DLD1 (cell line): ENCODE data around the gene SIRPB2.

Experiments used
- in situ Hi-C: cut with HindIII; loops from 2 replicates; pipeline ENCODE4 v1.10.0; 2017; ENCODE audit warnings: low sequenced_read_pairs

Gene SIRPB2

DNA sequence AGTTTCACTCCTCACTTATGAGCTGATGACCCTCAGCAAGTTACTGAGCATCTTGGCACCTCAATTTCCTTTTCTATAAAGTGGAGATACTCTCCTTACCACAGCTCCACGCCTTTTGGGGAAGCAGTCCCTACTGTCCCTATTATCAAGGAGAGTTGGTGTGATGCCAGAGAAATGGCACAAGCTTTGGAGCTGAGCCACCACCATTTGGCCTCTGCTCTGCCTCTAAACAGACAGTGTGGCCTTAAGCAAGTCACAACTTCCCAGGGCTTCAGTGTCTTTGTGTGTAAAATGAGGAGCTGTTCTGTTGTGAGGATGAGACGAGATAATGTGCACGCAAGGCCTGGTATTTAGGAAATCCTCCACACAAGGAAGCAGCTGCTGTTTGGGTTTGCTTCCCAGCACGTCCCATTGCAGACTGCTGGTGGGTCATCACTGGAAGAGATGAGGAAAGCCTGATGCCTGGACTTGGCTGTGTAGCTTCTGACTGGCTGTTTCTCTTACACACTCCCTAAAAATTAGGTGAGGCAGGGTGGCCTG, 43.1 kb downstream of the SIRPB2 start:
- in situ Hi-C loops, result no loop called here

DNA sequence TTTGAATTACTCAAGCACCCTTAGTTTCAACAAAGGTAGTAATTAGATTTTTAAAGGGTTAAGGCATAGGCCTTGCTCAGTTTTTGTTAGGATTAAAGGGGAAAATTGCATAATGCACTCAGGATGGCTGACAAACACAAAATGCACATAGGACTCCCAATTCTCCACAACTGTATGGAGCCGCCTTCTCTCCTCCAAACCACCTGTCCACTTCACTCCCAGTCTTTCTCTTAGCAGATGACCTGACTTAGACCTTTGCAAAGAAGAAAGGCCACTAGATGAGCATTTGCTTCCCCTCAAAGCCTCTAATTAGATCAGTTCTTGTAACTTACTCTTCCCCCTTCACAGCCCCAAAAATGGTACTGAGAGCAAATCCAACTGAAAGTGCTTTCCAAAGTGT, 44.7 kb downstream of the SIRPB2 start:
- in situ Hi-C loops, result no loop called here

DNA sequence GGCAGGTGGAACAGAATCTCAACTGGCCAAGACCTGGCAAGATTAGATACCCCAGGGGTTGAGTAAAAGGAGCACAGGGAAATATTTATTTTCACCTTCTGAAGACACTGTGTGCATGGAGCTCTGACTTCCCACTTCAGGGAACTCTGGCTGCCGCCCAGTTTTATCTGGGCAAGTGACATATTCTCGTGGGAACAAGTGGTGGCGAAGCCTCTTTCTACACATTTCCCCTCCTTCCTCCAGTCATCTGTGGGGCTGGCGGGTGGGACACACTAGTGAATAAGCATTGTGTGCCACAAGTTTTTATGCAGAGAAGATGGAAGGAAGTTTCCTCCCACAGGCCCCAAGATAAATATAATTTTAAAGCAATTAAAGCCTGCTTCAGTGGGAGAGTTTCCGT, 48.1 kb downstream of the SIRPB2 start:
- in situ Hi-C loops, result no loop called here

DNA sequence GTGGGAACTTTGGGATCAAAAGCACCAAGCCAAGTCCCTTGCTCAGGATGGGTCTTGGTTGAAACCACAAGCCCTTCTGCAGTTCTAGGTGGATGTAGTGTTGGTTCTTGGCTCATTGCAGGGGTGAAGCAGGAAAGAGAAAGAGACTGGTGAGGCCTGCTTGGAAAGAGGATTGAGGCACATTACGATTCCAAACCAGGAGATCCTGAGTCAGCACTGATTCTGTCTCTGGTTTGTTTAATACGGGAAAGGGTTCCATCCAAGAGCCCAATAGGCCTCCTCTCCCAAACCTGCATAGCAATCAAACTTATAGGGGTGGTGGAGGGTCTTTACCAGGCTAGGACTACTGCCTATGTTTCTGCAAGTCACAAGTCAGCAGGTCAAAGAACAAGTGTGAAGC, 48.9 kb downstream of the SIRPB2 start:
- in situ Hi-C loops, result no loop called here

DNA sequence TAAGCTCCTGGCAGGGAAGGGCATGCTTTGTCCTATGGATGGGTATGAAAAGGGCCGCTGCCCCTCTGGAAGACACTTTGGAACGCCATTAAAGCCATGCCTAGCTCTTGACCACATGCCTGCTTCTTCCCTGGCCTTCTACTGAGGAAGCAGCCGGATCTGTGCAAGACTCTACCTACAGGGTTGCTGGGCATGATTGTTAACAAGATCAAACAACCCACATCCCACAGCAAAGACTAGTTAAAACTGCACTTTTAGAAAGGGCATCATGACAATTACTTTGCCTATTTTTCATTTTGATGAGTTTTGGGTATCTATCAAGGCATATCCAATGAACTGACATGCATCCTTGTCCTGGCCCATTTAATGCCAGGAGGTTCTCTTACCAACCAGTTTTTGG, 50.1 kb downstream of the SIRPB2 start:
- in situ Hi-C loops, result no loop called here

DNA sequence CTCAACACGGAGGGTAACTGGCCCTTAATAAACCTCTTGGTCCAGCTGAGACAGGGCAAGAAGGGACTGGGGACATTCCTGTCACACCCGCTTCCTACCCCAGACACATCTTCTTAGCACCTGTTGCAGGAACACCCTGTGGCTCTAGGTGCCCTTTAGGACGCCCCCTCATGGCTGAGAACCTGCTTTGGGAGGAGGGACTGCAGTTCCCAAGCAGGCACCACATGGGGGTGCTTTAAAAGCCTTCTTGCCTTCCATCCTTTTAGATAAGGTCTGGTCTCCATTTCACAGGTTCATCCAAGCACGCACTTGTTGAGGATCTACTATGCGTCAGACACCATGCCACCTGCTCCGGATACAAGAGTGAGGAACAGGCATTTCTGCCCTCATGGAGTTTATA, 51.2 kb downstream of the SIRPB2 start:
- in situ Hi-C loops, result no loop called here

DNA sequence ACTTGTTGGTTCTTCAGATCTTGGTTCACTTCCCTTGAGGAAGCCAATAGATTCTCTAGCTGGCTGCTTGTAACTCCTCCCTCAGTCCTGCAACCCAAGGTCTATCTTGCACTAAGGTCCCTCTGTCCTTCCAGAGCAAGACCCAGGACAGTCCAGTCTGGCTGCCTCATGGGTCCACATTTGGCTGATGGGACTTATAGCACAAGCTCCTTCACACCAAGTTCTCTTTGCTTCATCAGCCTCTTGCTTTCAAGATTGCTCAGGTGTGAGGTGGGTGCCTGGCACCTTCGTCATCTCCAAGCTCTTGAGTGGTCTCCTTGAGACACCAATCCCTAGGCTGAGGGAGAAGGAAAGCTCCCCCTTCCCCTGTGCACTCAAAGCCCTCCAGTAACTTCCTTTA, 52.9 kb downstream of the SIRPB2 start:
- in situ Hi-C loops, result no loop called here

DNA sequence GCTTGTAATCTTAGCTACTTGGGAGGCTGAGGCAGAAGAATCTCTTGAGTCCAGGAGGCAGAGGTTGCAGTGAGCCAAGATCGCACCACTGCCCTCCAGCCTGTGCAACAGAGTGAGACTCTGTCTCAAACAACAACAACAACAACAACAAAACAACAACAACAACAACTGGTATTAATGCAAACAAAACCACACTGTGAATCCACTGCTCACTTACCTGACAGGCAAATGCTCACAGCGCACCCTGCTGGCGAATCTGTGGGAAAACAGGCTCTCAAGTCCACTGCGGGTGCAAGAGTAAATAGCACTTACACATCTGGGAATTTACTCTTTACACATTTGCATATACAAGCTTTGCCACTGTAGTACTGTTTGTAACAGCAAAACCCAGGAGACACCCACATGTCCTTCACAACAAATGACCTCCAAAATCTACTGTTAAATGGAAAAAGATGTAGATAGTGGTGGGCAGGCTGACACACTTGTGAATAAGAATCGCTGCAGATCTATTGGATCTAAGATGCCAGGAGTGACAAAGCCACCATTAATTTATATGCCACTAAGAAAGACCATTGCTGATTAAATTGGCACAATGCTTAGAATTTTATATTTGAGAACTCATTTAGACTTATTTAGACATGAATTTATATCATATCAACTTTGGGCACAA, 53.9 kb downstream of the SIRPB2 start:
- in situ Hi-C loops, result no loop called here

DNA sequence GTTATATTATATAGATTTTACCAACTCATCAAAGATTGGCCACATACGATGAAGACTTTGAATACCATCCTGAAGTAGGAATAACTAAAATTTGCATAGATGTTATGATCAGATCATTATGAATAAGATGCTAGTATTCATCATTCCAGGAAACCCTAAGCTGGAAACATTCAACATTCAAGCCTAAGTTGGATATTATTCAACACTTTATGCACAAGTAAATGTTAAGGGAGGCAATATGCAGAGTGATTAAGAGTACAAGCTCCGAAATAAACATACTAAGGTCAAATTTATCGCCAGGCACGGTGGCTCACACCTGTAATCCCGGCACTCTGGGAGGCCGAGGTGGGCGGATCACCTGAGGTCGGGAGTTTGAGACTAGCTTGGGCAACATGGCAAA, 55.0 kb downstream of the SIRPB2 start:
- in situ Hi-C loops, result no loop called here

DNA sequence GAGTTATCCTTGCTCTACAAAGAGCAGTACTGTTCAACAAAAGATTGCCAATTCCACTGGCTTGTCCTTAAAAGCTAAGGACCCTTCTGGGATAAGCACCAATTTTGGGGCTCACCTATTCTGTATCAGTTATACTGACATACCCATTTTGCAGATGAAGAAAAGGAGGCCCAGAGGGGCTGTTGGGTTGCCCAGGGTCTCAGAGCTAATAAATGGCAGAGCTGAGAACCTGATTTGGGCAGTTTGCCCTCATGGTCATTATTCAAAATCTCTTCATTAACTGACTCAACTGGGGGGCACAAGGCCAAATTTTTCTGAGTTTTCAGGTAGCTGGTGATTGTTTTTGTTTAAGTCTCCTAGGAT, 55.9 kb downstream of the SIRPB2 start:
- in situ Hi-C loops, result no loop called here

DNA sequence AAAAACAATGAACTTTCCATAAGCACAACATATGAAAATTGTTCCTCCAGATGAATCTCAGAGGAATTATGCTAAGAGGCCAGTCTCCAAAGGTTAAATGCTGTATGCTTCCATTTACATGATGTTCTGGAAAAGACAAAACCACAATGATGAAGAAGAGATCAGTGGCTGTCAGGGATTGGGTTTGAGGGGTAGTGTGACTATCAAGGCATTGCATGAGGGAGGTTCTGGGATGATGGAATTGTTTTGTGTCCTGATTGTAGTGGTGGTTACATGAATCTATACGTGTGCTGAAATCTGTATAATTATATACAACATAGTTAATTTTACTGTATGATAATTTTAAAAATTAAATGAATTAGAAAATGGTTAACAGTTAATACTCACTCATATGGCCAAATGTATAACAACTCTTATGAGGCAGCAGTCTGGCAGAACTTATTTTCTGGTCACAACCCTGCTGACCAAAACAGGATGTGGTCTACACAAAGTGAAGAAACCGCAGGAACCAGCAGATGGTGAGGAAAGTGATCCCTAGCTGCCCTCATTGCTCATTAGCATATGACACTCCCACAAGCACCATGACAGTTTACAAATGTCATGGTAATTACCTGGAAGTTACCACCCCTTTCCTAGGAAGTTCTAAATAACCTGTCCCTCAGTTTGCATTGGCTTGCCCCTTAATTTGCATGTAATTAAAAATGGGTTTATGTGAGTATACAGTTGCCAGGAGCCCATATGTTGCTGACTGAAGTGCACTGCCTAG, 56.5 kb downstream of the SIRPB2 start:
- in situ Hi-C loops, result no loop called here

DNA sequence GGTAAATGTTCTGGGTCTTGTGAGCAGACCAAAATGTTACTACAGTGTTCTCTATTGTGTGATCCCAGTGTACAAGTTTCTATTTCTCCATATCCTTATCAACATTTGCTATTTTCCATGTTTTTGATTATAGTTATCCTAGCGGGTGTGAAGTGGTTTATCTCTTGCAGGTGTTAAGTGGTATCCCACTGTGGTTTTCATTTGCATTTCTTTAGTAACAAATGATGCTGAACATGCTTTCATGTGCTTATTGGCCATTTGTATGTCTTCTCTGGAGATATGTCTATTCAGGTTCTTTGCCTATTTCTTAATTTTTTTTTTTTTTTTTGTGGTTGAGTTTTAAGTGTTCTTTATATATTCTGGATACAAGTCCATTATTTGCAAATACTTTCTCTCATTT, 60.1 kb downstream of the SIRPB2 start:
- in situ Hi-C loops, result no loop called here

DNA sequence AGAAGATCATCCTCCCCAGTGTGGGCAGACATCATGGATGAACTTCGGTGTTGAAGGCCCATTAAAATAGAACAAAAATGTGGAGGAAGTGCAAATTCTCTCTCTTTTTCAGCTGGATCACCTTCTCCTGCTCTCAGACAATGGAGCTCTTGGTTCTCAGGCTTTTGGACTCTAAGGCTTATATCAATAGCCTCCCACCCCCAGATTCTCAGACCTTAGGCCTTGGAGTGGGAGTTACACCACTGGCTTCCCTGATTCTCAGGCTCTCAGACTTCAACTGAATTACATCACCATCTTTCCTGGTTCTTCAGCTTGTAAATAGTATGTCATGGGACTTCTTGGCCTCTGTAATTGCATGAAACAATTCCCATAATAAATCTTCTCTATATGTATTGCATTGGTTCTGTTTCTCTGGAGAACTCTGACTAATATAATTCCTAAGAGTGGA, 61.2 kb downstream of the SIRPB2 start:
- in situ Hi-C loops, result no loop called here

DNA sequence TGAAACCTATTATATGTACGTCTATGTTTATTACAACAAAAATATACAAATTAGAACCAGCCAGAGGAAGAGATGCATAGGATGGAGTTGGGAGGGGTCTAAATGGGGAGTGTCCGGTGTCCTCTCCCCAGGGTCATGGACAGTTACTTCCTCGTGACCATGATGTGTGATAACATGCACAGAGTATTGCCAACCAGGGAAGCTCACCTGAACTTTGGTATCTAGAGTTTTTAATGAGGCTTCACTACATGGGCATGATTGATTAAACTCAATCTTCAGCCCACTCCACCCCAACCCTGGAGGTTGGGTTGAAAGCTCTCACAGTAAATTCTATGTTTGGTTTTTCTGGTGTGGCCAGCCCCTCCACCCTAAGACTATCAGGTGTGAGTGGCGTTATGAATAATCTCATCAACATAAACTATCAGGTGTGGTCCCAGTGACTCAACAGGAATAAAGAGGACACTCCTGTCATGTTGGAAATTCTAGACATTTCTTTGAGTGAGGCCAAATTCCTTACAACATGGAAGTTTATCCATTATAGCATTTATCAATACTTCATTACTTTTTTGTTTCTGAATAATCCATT, 62.0 kb downstream of the SIRPB2 start:
- in situ Hi-C loops, result no loop called here

DNA sequence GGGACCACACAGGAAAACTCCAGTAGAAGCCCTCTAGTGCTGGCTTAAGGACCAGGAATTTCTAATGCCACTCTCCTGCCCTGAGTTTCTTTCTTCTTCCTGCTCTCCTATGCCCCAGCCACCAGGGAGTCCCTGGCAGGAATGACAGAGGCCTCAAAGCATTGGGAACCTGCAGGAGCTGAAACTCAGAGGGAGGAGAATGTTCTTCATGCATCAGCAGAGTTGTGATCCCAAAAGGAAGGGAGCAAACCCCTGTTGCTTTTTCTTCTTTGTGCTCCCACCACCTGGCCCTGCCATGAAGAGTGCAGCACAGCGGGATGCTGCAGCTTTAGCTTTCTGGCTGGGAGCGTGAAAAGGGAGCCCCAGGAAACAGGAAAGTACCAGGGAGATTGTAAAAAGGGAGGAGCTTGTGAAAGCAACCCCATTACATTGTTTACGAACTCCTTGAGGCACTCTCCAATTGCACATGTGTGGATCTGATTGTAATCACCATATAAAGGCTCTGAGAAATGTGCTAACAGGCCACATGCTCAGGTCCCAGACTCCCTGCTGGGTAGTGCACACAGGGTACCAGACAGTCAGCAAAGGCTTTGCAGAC, 63.7 kb downstream of the SIRPB2 start:
- in situ Hi-C loops, result no loop called here

DNA sequence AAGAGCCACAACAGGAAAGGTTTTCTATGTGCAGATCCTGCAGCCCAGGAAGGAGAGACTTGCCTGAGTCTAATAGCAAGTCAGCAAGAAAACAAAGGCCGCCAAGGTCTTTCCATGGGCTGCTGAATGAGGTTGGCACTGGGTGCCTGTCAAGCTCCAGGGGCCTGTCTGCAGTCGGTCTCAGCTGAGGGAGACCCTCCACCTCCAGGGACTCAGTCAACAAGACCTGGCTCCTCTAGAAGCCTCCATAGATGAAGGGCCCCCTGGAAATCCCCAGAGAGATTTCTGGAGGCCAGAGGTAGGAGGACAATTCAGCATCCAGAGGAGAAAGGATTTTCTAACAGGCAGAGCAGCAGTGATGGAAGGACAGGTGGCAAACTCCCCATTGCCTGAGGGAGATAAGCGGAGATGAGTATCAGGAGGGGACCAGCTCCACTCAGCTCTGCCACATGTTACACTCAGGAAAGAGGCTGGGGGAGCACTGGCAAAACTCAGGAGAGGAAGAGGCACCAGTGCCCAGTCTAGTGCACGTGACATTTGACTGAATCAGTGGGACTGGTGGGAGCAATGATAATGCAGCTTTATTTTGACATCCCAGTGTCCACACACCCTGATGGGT, 64.9 kb downstream of the SIRPB2 start:
- in situ Hi-C loops, result no loop called here
